SK-N-MC (cell line): ENCODE data around the gene SCARF2.

ENCODE experiments used
- EZH2 ChIP-seq: fragments of 200-600 bp; sonication (generic); IDR thresholded peaks from one replicate; pipeline ENCODE4 v1.6.1; 2017; ENCODE audit warnings: antibody characterized with exemption
- POLR2AphosphoS5 ChIP-seq: IDR thresholded peaks from 2 replicates; pipeline ENCODE4 v1.6.1; 2012; ENCODE audit warnings: mild to moderate bottlenecking, low read depth, low read length, borderline replicate concordance

DNA sequence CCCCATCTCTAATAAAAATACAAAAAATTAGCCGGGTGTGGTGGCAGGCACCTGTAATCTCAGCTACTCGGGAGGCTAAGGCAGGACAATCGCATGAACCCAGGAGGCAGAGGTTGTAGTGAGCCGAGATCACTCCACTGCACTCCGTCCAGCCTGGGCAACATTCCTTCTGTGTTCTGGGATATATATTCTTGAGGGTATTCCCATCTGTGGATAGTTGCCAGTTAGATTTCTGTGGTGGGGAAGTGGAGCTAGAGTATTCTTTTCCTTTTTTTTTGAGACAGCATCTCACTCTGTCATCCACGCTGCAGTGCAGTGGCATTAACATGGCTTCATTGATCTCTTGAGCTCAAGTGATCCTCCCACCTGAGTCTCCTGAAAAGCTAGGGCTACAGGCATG lies 52.8 kb downstream of the SCARF2 start:
- TF ChIP-seq POLR2AphosphoS5: no peak
- no peak for TF ChIP-seq EZH2
